Nephron (organoid): ENCODE data around the gene MESP2.

ENCODE experiments used
- H3K27ac Mint-ChIP-seq, 3 experiments: 2 replicates each; pipeline ENCODE4 v1.8.0; 2020; ENCODE audit warnings: mixed read lengths in 3 of 3, mild to moderate bottlenecking in 2 of 3, moderate library complexity in 1 of 3
- H3K27me3 Mint-ChIP-seq: 2 replicates; pipeline ENCODE4 v1.8.0; 2021; ENCODE audit warnings: low read depth, mild to moderate bottlenecking, moderate library complexity, mixed read lengths
- H3K36me3 Mint-ChIP-seq: 2 replicates; pipeline ENCODE4 v1.8.0; 2020; ENCODE audit warnings: low read depth, mixed read lengths
- H3K4me1 Mint-ChIP-seq: 2 replicates; pipeline ENCODE4 v1.8.0; 2020; ENCODE audit warnings: mixed read lengths
- H3K4me3 Mint-ChIP-seq, 3 experiments: 2 replicates each; pipeline ENCODE4 v1.8.0; 2020; ENCODE audit warnings: mild to moderate bottlenecking in 3 of 3, mixed read lengths in 3 of 3, moderate library complexity in 2 of 3
- H3K9me3 Mint-ChIP-seq: 2 replicates; pipeline ENCODE4 v1.8.0; 2020; ENCODE audit warnings: mixed read lengths
- TF ChIP-seq, protein P1 (sequence below), 3 experiments: fragments of 200-600 bp; sonication (generic); IDR thresholded peaks; one replicate each; pipeline ENCODE4 v1.5.0; 2021; ENCODE audit warnings: antibody characterized with exemption in 3 of 3; ENCODE audit not compliant: unreplicated experiment in 3 of 3

Gene MESP2

DNA sequence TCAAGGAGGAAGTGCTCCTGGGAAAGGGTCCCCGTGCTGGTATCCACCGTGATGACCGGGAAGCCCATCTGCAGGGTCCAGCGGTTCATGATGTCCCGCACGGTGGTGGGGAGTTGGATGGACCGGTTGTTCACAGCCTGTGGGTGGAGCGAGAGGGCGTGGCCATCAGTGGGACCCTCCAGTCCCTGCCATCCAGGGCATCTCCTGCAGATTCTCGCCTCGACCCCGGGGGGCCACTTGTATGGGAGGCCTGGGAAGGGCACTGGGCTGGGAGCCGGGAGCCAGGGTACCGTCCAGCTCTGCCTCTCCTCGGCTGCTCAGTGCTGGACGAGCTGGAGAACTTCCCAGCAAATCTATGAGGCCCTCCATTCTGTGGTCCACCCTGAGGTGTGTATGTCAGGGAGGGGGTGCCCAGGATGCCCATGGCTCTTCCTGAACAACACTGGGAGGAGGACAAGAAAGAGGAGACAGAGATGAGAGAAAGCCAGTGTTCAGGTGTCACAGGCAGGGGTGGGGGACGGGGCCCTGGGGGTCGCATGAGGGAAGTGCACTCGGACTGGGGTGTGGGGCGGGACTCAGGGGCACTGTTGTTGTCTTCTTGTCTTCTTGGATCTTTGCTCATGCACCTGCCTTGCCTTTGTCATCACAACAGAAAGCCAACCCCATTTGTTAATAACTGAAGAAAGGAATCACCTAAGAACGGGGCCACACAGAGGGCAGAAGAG, 25.5 kb downstream of the MESP2 start:
- TF ChIP-seq, protein P1, sequence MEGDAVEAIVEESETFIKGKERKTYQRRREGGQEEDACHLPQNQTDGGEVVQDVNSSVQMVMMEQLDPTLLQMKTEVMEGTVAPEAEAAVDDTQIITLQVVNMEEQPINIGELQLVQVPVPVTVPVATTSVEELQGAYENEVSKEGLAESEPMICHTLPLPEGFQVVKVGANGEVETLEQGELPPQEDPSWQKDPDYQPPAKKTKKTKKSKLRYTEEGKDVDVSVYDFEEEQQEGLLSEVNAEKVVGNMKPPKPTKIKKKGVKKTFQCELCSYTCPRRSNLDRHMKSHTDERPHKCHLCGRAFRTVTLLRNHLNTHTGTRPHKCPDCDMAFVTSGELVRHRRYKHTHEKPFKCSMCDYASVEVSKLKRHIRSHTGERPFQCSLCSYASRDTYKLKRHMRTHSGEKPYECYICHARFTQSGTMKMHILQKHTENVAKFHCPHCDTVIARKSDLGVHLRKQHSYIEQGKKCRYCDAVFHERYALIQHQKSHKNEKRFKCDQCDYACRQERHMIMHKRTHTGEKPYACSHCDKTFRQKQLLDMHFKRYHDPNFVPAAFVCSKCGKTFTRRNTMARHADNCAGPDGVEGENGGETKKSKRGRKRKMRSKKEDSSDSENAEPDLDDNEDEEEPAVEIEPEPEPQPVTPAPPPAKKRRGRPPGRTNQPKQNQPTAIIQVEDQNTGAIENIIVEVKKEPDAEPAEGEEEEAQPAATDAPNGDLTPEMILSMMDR (IDR thresholded peaks at IDR 0.05; ENCODE audit: unreplicated experiment in 3 of 3) = no peak
- Mint-ChIP-seq H3K27ac (peak overlapping the region in 1 of 3 experiments; percentile 47), H3K36me3 (peaks cover 8% of the 10 kb centered on the region), H3K4me3 (no peak overlapping the region), H3K4me1 (no peaks in the 10 kb centered on the region), H3K27me3 (no peaks in the 10 kb centered on the region), H3K9me3 (peaks cover 4% of the 10 kb centered on the region)

DNA sequence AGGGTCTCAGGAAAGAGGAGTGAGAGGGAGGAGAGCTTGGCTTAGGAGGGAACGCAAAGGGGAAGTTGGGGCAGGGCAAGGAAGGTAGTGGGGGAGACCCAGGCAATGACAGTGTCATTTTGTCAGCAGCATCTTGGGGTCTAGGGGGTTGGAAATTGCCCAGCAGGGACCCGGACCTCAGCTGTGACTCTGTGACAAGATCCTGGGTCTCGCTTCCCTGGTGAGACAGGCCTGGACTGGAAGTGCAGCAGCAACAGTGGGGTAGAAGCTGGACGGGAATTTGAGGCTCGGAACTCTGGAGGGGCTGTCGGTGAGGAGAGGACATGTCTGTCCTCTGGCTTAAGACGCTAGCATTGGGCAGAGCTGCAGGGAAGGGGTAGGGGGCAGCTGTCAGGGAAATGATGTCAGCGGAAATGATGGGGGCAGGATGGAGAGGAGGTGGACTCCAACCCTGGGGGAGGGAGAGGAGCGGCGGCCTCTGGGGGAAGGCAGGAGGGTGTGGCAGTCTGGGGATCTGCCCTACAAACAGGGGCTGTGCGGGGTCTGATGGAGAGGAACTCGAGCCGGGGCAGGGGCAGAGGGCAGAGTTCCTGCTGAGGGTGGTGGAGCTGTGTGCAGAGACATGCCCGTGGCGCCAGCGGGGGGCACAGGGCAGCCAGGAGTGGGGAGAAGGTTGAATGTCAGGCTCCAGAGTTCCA, 26.2 kb downstream of the MESP2 start:
- TF ChIP-seq, protein P1 (IDR thresholded peaks at IDR 0.05; ENCODE audit: unreplicated experiment in 3 of 3) = no peak
- peak overlapping the region in 1 of 3 experiments; percentile 47 for H3K27ac Mint-ChIP-seq

DNA sequence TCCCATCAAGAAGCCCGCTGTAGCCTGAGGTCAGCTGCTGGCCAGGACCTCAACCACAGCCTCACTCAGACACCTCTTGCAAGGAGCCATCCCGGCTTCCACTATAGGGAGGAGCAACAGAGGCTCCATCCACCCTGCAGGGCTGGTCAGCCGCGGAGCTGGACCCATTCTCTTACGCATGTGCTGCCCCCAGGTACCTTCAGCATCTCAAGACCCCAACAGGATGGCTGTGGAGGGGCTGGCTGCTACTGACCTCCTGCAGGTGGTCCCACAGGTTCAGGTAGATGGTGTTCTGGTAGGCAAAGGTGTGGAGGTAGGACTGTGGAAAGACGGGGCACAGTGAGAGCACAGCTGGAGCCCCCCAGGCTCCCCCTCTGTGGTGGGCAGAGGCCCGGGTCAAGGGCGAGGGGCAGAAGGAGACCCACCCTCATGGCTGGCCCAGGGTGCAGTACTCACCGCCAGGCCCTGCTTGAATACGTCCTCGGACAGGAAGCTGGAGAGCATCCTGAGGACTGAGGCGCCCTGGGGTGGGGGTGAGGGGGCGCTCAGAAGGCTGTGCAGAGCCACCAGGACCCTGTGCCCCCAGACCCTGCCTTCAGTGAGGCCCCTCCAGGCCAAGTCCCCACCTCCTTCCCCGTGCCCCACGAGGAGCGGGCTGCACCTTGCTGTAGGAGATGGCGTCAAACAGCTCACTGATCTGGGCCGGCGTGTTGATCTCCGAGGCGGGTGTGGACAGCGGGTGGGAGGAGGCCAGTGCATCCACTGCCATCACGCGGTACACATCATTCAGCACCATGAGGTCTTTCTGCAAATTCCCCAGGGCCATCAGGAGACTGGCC, 27.1 kb downstream of the MESP2 start:
- H3K4me3 Mint-ChIP-seq = no peak overlapping the region
- no peaks in the 10 kb centered on the region for H3K9me3 Mint-ChIP-seq
- H3K27me3 Mint-ChIP-seq = peaks cover 7% of the 10 kb centered on the region
- peaks cover 9% of the 10 kb centered on the region for H3K4me1 Mint-ChIP-seq
- H3K27ac Mint-ChIP-seq = no peak overlapping the region
- TF ChIP-seq, protein P1 (IDR thresholded peaks at IDR 0.05; ENCODE audit: unreplicated experiment in 3 of 3) = no peak
- peaks cover 4% of the 10 kb centered on the region for H3K36me3 Mint-ChIP-seq

More for the DNA sequence above, 26.2 kb downstream of the MESP2 start:
- Mint-ChIP-seq H3K4me3 (peak overlapping the region in 1 of 3 experiments; percentile 0), H3K27me3 (no peaks in the 10 kb centered on the region), H3K36me3 (peaks cover 4% of the 10 kb centered on the region), H3K9me3 (no peaks in the 10 kb centered on the region), H3K4me1 (peaks cover 5% of the 10 kb centered on the region)

DNA sequence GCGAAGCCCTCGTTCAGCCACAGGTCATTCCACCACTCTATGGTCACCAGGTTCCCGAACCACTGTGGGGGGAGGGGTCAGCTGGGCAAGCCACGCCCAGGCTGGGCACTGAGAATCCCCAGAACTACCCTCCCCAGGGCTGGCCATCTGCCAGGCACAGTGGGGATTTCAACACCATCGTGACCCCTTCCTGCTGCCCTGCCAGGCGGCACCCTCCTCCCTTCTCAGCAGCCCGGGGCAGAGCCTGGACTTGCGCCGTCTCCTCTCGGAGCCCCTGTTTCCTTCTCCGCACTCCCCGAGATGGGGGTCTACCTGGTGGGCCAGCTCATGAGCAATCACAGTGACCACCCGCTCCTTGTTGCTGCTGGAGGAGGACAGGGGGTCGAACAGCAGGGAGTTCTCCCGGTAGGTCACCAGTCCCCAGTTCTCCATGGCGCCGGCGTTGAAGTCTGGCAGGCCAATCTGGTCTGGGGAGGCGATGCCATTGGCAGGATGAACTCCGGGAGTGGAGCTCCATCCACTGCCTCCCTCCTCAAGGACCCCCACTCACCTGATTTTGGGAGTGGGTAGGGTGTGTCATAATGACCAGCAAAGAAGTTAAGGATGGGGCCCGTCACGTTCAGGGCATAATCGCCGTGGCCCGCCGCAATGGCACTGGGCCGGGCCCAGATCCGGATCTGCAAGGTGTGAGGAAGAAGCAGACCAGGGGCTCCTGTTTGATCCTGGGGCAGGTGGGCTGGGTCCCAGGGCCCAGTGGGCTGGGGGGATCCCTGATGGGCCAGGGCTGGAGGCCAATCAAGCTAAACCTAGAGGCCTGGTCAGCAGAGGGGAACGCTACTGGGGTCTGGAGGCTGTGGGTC, 28.0 kb downstream of the MESP2 start:
- Mint-ChIP-seq H3K9me3 (no peaks in the 10 kb centered on the region), H3K27ac (peak overlapping the region; percentile 55 to 69 (median 56)), H3K36me3 (peaks cover 4% of the 10 kb centered on the region), H3K4me3 (no peak overlapping the region), H3K27me3 (peaks cover 8% of the 10 kb centered on the region), H3K4me1 (peaks cover 11% of the 10 kb centered on the region)
- TF ChIP-seq, protein P1 (IDR thresholded peaks at IDR 0.05; ENCODE audit: unreplicated experiment in 3 of 3) = no peak
